Right cardiac atrium (tissue), 5 donors: ENCODE data around the gene RPL10. TPM values are rescaled to one million over a fixed set of nuclear protein-coding genes. Genes with fewer than 3 reads are reported as not detected.

Experiments used
- ATAC-seq, 2 donors: fragments of 200-7000 bp; cut with Tn5 transposase; one replicate each; pipeline versions ENCODE4 v1.8.0 to v1.9.1; 2020; ENCODE audit warnings: moderate library complexity in 2 of 2, mild to moderate bottlenecking in 1 of 2
- DNase-seq, 3 donors: peaks; one replicate each; pipeline ENCODE4 v3.0.0-alpha.2; 2020
- H3K27ac ChIP-seq: one replicate; pipeline ENCODE4 v1.5.1; 2013; ENCODE audit warnings: mild to moderate bottlenecking, low read length, control low read depth, moderate library complexity
- H3K27me3 ChIP-seq: one replicate; pipeline ENCODE4 v1.6.1; 2013; ENCODE audit not compliant: control insufficient read depth, insufficient read depth
- H3K4me1 ChIP-seq: one replicate; pipeline ENCODE4 v1.6.1; 2013; ENCODE audit warnings: low read length; ENCODE audit not compliant: control insufficient read depth, insufficient read depth
- H3K4me3 ChIP-seq: one replicate; pipeline ENCODE4 v1.5.1; 2013; ENCODE audit warnings: low read length, control low read depth
- H3K9me3 ChIP-seq: one replicate; pipeline ENCODE4 v1.6.1; 2013; ENCODE audit warnings: low read length; ENCODE audit not compliant: control insufficient read depth
- WGBS: extraction: QIAGEN DNeasy Blood & Tissue Kit; methylation state at CpG from one replicate; pipeline ENCODE4 v1.1.7; 2013; 5-methylcytosine and 5-hydroxymethylcytosine counted together
- intact Hi-C, 4 donors: fragments of 100-400 bp; cut with DNase I; formaldehyde crosslinking; loops; one replicate each; pipeline versions ENCODE4 v1.11.0 to v1.14.0; 2022 to 2023
- polyA plus RNA-seq: library from polyadenylated mRNA; stranded (reverse); fragments of 200-250 nt; gene quantifications from one replicate; pipeline ENCODE4 v1.2.3, GENCODE V29; 2013
- total RNA-seq, 4 donors: library from RNA; stranded (reverse); fragmentation: NEBNext Ultra II Directional; extraction: Animal tissue kit (Norgen Biotek cat#: 25700); gene quantifications; one replicate each; pipeline ENCODE4 v1.2.1, GENCODE V29; 2021
- donor health status: healthy with polysubstance abuse.
- donor health status: DM: no; HTN: yes; CAD: no.
- donor health status: DM: no; HTN: no; CAD: no.
- donor health status: DM: no; HTN: yes; CAD: no; lungs with severe emphysema.
- donor health status: DM: yes; HTN: yes; CAD: no.

Gene RPL10
- total and polyA plus RNA-seq, 5 donors = 2,034 to 2,857 (median 2,319) TPM

DNA sequence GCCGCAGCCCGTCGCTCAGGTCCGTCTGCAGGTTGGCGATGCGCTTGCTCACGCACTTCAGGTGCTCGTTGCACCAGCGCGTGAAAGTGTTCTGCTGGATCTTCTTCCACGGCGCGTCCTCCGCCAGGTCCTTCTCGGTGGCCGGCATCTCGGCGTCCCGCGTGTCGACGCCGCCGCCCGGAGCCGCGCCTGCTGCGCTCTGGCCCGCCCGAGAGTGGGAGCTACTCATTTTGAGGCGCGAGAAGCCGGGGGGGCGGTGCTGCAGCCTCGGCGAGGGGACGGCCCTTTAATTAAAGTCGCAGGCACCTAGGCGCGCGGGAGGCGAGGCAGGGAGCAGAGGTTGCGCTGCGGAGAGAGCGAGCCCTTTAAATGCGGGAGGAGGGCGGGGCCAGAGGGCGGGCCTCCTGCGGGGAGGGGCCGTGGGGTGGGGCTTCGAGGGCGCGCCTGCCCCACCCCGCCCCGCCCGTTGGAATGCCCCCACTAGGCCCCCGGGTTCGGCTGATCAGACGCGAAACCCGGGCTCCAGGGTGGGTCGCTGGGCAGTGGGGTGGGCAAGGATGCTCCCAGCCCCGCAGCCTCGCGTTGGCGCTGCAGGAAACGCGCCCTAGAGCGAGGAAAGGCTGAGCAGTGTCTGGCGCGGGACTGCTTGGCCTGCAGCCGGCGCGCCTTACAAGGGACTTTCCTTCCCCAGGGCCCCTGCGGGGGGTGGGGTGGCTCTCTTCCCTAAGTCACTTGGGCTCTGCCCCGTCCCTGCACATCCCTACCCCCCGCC is 27.0 kb upstream of the RPL10 start:
- H3K27ac ChIP-seq = peak overlapping the region; percentile 98
- no peaks in the 10 kb centered on the region for H3K9me3 ChIP-seq
- under 1% methylated on average over 74 of the region's 77 CpGs for WGBS
- intact Hi-C loops = no loop called here
- ATAC-seq = peak; percentile 71 to 74
- peaks cover 6% of the 10 kb centered on the region for H3K4me1 ChIP-seq
- H3K4me3 ChIP-seq = peak overlapping the region; percentile 96
- DNase-seq = peak; percentile 95 to 98 (median 98)
- H3K27me3 ChIP-seq = no peaks in the 10 kb centered on the region

- peaks cover 6% of the 10 kb centered on the region for H3K4me1 ChIP-seq
- H3K9me3 ChIP-seq = no peaks in the 10 kb centered on the region
- intact Hi-C loops = no loop called here
- 4% methylated on average over 41 of the region's 43 CpGs for WGBS
- H3K27me3 ChIP-seq = no peaks in the 10 kb centered on the region
- DNase-seq (no peak), ATAC-seq (no peak)
- peak overlapping the region; percentile 13 for H3K27ac ChIP-seq
- H3K4me3 ChIP-seq = peak overlapping the region; percentile 58
These were observed 26.3 kb upstream of the RPL10 start for GRCh38 chrX:154371789-154372300.

DNA sequence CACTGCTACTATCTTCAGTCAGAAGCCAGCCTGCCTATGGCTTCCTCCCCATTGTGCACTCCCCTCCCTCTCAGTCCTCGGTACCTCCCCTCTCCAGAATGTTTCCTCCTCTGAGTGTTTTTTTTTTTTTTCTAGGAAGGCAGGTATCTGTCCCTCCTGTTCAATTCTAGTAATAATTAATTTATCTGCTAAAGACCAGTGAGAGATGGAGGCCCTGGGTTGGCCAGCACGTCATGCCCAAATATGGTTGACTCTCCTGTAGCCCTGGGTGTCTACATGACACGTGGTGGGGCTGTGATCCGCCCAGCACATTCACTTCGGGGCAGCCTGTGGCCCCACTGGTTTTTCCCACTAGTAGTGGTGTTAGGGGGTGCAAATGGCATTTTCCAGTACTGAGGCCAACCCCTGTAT is 25.6 kb upstream of the RPL10 start:
- no peak for ATAC-seq

DNA sequence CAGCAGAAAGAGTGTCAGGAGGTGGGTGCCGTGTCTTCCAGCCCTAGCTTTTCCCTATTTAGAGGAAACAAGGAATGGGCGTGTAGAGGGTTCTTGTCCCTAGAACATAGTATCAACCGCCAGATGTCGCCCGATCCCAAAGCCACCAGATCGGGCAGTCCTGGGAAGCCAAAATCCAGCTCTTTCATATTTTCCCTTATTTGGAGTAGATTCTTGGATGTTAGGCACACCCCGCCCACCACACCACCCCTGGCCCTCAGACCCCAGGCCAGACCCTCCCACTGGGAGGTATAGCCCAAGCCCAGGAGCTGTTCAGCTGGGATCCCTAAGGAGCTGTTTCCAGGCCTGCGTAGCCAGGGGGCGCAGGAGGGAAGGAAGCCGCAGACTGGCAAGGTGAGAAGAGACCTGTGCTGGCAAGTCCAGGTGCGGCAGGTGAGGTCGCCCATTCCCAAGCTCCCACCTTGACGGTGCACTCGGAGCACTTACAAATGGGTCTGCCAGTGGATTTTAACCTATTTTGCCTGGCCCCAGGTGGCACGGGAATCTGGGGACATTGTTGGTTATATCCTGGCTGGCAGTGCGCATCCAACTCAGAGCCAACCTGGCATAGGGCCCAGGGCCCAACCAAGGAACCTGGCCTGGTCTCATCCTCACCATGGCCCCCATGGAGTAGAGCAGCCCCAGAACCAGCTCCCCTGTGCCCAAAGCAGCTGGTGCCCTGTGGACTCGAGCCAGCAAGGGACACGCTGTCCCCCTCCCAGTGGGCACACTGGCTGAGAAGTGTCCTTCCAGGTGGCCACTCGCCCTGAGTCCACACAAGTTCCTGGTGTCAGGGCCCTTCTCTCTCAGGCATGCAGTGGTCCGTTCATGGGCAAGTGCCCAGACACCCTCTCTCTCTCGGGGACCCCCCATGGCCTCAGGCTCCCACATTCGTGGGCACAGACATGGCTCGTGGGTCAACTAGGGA is 24.6 kb upstream of the RPL10 start:
- Histone ChIP-seq H3K4me3 (peak overlapping the region; percentile 23), H3K27me3 (no peaks in the 10 kb centered on the region), H3K27ac (peak overlapping the region; percentile 43), H3K9me3 (no peaks in the 10 kb centered on the region), H3K4me1 (no peaks in the 10 kb centered on the region)
- DNase-seq (peak; percentile 71 to 85 (median 76)), ATAC-seq (peak in 1 of 2 donors; percentile 0)
- 6% methylated on average over 23 of the region's 23 CpGs for WGBS
- intact Hi-C loops = no loop called here

More for the DNA sequence above, 25.6 kb upstream of the RPL10 start:
- intact Hi-C loops = no loop called here
- no peaks in the 10 kb centered on the region for H3K27me3 ChIP-seq
- peaks cover 6% of the 10 kb centered on the region for H3K4me1 ChIP-seq
- WGBS = 25% methylated on average over 5 of the region's 5 CpGs
- no peaks in the 10 kb centered on the region for H3K9me3 ChIP-seq
- peak overlapping the region; percentile 6 for H3K4me3 ChIP-seq
- H3K27ac ChIP-seq = peak overlapping the region; percentile 13
- DNase-seq = no peak

DNA sequence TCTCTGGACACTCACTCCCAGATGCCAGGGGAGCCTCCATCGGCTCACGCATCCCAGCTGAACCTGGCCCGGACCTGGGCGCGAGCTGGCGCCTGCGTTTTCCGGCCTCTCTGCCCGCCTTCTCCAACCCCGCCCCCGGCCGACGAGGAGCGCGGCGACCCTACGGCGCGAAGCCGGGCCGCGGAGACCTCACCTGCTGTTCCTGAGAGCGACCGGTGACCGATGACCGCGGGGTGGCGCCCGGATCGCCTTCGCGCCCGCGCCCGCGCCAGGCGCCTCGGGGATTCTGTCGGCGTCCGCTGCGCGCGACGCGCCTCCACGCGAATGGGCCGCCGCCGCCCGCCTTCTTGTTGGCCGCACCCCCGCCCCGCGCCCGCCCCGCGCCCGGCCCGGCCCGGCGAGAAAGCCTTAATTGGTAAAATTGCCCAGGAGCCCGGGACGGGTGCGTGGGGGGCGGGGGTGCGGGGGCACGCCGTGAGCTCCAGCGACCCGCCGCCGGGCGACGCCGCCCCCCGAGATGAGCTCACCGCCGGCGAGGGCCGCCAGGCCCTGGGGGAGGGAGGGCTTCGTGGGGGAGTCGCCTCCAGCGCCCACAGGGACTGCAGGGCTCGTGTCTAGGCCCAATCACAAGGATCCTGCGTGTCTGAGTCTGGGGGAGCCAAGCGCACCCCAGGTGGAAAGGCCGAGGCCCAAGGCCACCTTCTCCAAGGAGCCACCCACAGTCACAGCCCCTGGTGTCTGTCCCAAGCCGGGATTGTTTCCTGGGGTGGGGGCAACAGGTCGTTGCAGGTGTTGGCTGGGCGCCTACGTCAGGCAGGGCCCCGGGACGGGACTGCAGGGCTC is 23.6 kb upstream of the RPL10 start, which contains the start of gene FLNA:
Gene FLNA, minus strand, starts transcription at position 322 of the 843 bp plus-strand sequence. CDS start 3,389 bp downstream, outside the sequence.
- ATAC-seq (no peak), DNase-seq (peak in 2 of 3 donors; percentile 82)

GRCh38 chrX:154375156-154375504 is 23.0 kb upstream of the RPL10 start:
- Histone ChIP-seq H3K4me3 (no peak overlapping the region), H3K9me3 (no peaks in the 10 kb centered on the region), H3K27me3 (no peaks in the 10 kb centered on the region), H3K4me1 (no peaks in the 10 kb centered on the region), H3K27ac (peak overlapping the region; percentile 61)
- intact Hi-C loops = no loop called here
- 71% methylated on average over 10 of the region's 10 CpGs for WGBS
- no peak for ATAC-seq
- DNase-seq = no peak

More for the DNA sequence above, 23.6 kb upstream of the RPL10 start, which contains the start of gene FLNA:
- no peaks in the 10 kb centered on the region for H3K4me1 ChIP-seq
- peak within 1 kb of the TSS; percentile 61 for H3K27ac ChIP-seq
- WGBS = 5% methylated on average over 95 of the region's 95 CpGs
- no peaks in the 10 kb centered on the region for H3K27me3 ChIP-seq
- peak within 1 kb of the TSS; percentile 23 for H3K4me3 ChIP-seq
- no peaks in the 10 kb centered on the region for H3K9me3 ChIP-seq
- intact Hi-C loops = no loop called here

DNA sequence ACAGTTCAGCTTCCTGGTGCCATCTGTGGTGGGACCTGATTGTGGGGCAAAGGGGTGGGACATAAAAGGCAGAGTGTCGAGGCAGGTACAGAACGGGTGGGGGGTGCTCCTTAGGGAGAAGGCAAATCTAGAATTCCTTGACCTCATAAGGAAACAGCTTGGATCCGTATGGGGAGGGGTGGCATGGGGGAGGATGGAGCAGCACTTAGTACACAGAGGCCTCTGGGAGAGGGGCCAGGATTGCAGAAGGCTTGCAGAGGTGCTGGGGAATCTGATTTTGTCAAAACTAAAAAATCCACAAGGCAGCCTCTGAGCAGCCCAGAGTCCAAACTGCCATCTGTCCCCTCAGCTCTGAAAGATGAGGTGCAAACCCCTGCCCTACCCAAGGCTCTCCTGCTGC is 21.4 kb upstream of the RPL10 start:
- Histone ChIP-seq H3K9me3 (no peaks in the 10 kb centered on the region), H3K4me3 (no peak overlapping the region), H3K4me1 (no peaks in the 10 kb centered on the region), H3K27ac (peak overlapping the region; percentile 30), H3K27me3 (no peaks in the 10 kb centered on the region)
- DNase-seq = no peak
- intact Hi-C loops = no loop called here
- ATAC-seq = no peak
- WGBS = 68% methylated on average over 3 of the region's 3 CpGs

DNA sequence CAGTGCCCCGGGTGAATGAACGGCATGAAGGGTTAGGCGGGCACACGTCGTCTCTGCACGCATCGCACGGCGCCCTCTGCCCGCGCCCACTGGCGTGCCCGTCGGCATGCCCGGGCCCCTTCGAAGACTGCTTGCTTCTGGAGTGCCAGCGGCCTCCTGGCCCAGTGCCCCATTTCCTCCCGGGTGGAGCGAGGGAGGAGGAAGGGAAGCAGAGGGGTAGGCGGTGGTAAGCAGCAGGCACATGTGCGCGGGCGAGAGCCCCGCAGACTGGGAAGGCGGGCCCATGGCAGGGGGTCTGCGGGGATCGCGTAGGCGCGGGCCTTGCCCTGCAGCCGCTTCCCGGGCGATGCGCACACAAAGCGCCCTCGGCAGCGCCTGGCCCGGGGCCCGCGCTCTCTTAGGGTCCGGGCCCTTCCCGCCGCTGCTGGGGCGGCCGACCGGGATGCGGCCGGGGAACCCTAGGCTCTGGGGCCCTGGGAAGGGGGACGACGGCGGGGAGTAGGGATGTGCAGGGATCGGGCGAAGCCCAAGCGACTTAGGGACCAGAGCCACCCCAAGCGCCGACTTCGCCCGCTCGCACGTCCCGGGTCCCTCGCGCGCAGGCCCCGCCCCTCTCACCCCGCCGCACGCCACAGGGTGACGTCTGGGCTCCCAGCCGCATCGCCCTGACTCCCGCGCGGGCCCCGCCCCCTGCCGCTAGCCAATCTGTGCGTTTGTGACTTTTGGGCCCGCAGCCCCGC is 19.9 kb upstream of the RPL10 start:
- Histone ChIP-seq H3K4me1 (no peaks in the 10 kb centered on the region), H3K9me3 (no peaks in the 10 kb centered on the region), H3K4me3 (peak overlapping the region; percentile 39), H3K27ac (peak overlapping the region; percentile 94), H3K27me3 (no peaks in the 10 kb centered on the region)
- intact Hi-C loops = no loop called here
- WGBS = under 1% methylated on average over 76 of the region's 79 CpGs
- ATAC-seq (peak; percentile 10 to 20), DNase-seq (peak; percentile 74 to 88 (median 85))

DNA sequence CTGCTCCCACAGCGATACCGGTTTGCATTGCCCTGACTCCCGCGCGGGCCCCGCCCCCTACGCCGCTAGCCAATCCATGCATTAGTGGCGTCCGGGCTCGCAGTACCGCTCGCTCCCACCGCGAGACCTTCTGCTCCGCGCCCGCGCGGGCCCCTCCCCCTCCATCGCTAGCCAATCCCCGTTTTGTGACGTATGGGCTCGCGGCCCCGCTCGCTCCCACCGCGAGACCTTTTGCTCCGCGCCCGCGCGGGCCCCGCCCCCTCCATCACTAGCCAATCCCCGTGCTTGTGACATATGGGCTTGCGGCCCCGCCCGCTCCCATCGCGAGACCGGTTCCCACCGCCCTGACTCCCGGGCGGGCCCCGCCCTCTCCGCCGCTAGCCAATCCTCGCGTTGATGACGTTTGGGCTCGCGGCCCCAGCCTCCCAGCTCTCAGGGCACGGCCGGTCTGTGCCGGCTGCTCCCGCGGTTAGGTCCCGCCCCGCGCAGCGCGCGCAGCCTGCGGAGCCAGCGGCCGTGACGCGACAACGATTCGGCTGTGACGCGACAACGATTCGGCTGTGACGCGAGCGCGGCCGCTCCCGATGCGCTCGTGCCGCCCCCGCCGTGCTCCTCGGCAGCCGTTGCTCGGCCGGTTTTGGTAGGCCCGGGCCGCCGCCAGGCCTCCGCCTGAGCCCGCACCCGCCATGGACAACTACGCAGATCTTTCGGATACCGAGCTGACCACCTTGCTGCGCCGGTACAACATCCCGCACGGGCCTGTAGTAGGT is 19.2 kb upstream of the RPL10 start, which contains the start of gene EMD:
Gene EMD, plus strand, starts transcription at position 497 of the 770 bp plus-strand sequence. Its CDS starts 190 bp downstream, at position 687.
- no peaks in the 10 kb centered on the region for H3K4me1 ChIP-seq
- intact Hi-C loops = no loop called here
- WGBS = under 1% methylated on average over 102 of the region's 103 CpGs
- peak within 1 kb of the TSS; percentile 92 for H3K4me3 ChIP-seq
- peak; percentile 93 to 94 for ATAC-seq
- no peaks in the 10 kb centered on the region for H3K27me3 ChIP-seq
- no peaks in the 10 kb centered on the region for H3K9me3 ChIP-seq
- peak within 1 kb of the TSS; percentile 99 for H3K27ac ChIP-seq
- peak; percentile 98 to 100 (median 99) for DNase-seq
